ENCODE data around the gene RNF217. TPM values are rescaled to one million over a fixed set of nuclear protein-coding genes. Genes with fewer than 3 reads are reported as not detected.
"Not testable (repeated sequence)": the region's sequence is repeated elsewhere in the genome, so short reads cannot be mapped to it uniquely, and the experiment has no call there.

RNF217 gene
- 10 to 100 TPM; 40.1 to 43.3 (median 41.0) TPM for total RNA-seq

GRCh38 chr6:124961777-124962638 is at the start of gene RNF217:
Gene RNF217 (plus strand): TSS chr6:124962437. CDS start chr6:124962545, 108 bp downstream.
- H3K36me3 ChIP-seq, result no peaks in the 10 kb centered on the region
- H3K9me3 ChIP-seq, result no peaks in the 10 kb centered on the region
- no peaks in the 10 kb centered on the region for H3K4me1 ChIP-seq
- peak within 1 kb of the TSS; percentile 73 to 91 (median 81) for H3K4me3 ChIP-seq
- intact Hi-C loops (cut with DNase I; ENCODE audit: low total_unique reads), result no loop called here
- DNase-seq (ENCODE audit: low spot score in 2 of 2), result peak in 1 of 2 donors; percentile 56
- H3K27ac ChIP-seq, result peak within 1 kb of the TSS; percentile 96 to 98
- no peaks in the 10 kb centered on the region for H3K27me3 ChIP-seq
- TF ChIP-seq POLR2AphosphoS5 (IDR thresholded peaks at IDR 0.05) (peak; percentile 32 to 51 (median 36)), POLR2A (IDR thresholded peaks at IDR 0.05) (no peak)

- intact Hi-C loops (cut with DNase I; ENCODE audit: low total_unique reads), result no loop called here
- Histone ChIP-seq H3K9me3 (no peaks in the 10 kb centered on the region), H3K27ac (no peak overlapping the region), H3K27me3 (no peaks in the 10 kb centered on the region), H3K4me1 (no peaks in the 10 kb centered on the region), H3K36me3 (no peaks in the 10 kb centered on the region), H3K4me3 (no peak overlapping the region)
- no peak for DNase-seq (ENCODE audit: low spot score in 2 of 2)
- no peak for TF ChIP-seq POLR2AphosphoS5 (IDR thresholded peaks at IDR 0.05)
Measured at GRCh38 chr6:124913056-124913455, 49.2 kb upstream of the RNF217 start.

GRCh38 chr6:124917769-124918168 is 44.5 kb upstream of the RNF217 start:
- H3K27me3 ChIP-seq, result no peaks in the 10 kb centered on the region
- H3K36me3 ChIP-seq, result no peaks in the 10 kb centered on the region
- intact Hi-C loops (cut with DNase I; ENCODE audit: low total_unique reads), result no loop called here
- H3K4me3 ChIP-seq, result no peak overlapping the region
- DNase-seq (ENCODE audit: low spot score in 2 of 2), result no peak
- peaks cover 3 to 7% of the 10 kb centered on the region in 2 donors for H3K9me3 ChIP-seq
- H3K4me1 ChIP-seq, result no peaks in the 10 kb centered on the region
- no peak overlapping the region for H3K27ac ChIP-seq
- TF ChIP-seq POLR2A (IDR thresholded peaks at IDR 0.05) (no peak), POLR2AphosphoS5 (IDR thresholded peaks at IDR 0.05) (no peak), CTCF (IDR thresholded peaks at IDR 0.05) (no peak)

GRCh38 chr6:124919703-124920102 is 42.5 kb upstream of the RNF217 start:
- H3K9me3 ChIP-seq; H3K36me3 ChIP-seq; H3K4me1 ChIP-seq; H3K27me3 ChIP-seq; intact Hi-C loops (cut with DNase I; ENCODE audit: low total_unique reads); DNase-seq (ENCODE audit: low spot score in 2 of 2); H3K27ac ChIP-seq; H3K4me3 ChIP-seq: not testable (repeated sequence)

GRCh38 chr6:124924333-124924759 is 37.9 kb upstream of the RNF217 start:
- DNase-seq (ENCODE audit: low spot score in 2 of 2), result no peak
- Histone ChIP-seq H3K27me3 (no peaks in the 10 kb centered on the region), H3K27ac (no peak overlapping the region), H3K4me1 (no peaks in the 10 kb centered on the region), H3K4me3 (no peak overlapping the region), H3K36me3 (no peaks in the 10 kb centered on the region), H3K9me3 (peaks cover 3 to 7% of the 10 kb centered on the region in 2 donors)
- TF ChIP-seq POLR2AphosphoS5 (IDR thresholded peaks at IDR 0.05) (no peak), POLR2A (IDR thresholded peaks at IDR 0.05) (no peak), CTCF (IDR thresholded peaks at IDR 0.05) (no peak)
- intact Hi-C loops (cut with DNase I; ENCODE audit: low total_unique reads), result no loop called here

- no peak overlapping the region for H3K4me3 ChIP-seq
- DNase-seq (ENCODE audit: low spot score in 2 of 2), result no peak
- no peaks in the 10 kb centered on the region for H3K36me3 ChIP-seq
- no peaks in the 10 kb centered on the region for H3K9me3 ChIP-seq
- TF ChIP-seq POLR2AphosphoS5 (IDR thresholded peaks at IDR 0.05), result no peak
- no peak for TF ChIP-seq CTCF (IDR thresholded peaks at IDR 0.05)
- no peak for TF ChIP-seq POLR2A (IDR thresholded peaks at IDR 0.05)
- H3K4me1 ChIP-seq, result no peaks in the 10 kb centered on the region
- intact Hi-C loops (cut with DNase I; ENCODE audit: low total_unique reads), result loop anchor here (5.0 kb wide), 1 partner anchor 646 kb away; no protein-coding TSS in a partner anchor
- H3K27ac ChIP-seq, result no peak overlapping the region
- no peaks in the 10 kb centered on the region for H3K27me3 ChIP-seq
Measured at GRCh38 chr6:124926435-124926834, 35.8 kb upstream of the RNF217 start.
